HepG2 (cell line): ENCODE measurements around the gene APC2. TPM values are rescaled to one million over a fixed set of nuclear protein-coding genes. Genes with fewer than 3 reads are reported as not detected.

ENCODE experiments used
- AGO1 ChIP-seq: fragments of 200-400 bp; formaldehyde crosslinking; IDR thresholded peaks from 2 replicates; pipeline ENCODE4 v1.6.1; 2017; ENCODE audit warnings: mild to moderate bottlenecking, low read depth, low read length, moderate library complexity; ENCODE audit not compliant: poor library complexity, severe bottlenecking
- AKNA ChIP-seq: sonication (generic); formaldehyde crosslinking; IDR thresholded peaks from 2 replicates; pipeline ENCODE4 v1.4.0; 2020; ENCODE audit warnings: missing genetic modification reagents, borderline replicate concordance
- ATM ChIP-seq: fragments of 450-650 bp; IDR thresholded peaks from 2 replicates; pipeline ENCODE4 v1.7.1; 2017; ENCODE audit warnings: mild to moderate bottlenecking, borderline replicate concordance
- HMGA1 ChIP-seq: sonication (generic); formaldehyde crosslinking; conservative IDR thresholded peaks from 2 replicates; pipeline ENCODE4 v1.4.0; 2020; ENCODE audit warnings: missing genetic modification reagents
- HNRNPK ChIP-seq: fragments of 200-400 bp; formaldehyde crosslinking; IDR thresholded peaks from 2 replicates; pipeline ENCODE4 v1.6.1; 2018; ENCODE audit warnings: low read length, low read depth, moderate library complexity, mild to moderate bottlenecking; ENCODE audit not compliant: poor library complexity, severe bottlenecking
- IKZF1 ChIP-seq: fragments of 450-650 bp; IDR thresholded peaks from 2 replicates; pipeline ENCODE4 v1.7.1; 2016
- RBM39 ChIP-seq: fragments of 200-400 bp; formaldehyde crosslinking; IDR thresholded peaks from one replicate; pipeline ENCODE4 v1.6.1; 2018; ENCODE audit warnings: antibody characterized with exemption, mild to moderate bottlenecking, low read depth, low read length; ENCODE audit not compliant: poor library complexity, severe bottlenecking
- SIN3A ChIP-seq: IDR thresholded peaks from 2 replicates; pipeline ENCODE4 v1.6.1; 2011; ENCODE audit warnings: low read depth, mild to moderate bottlenecking, control low read depth, low read length, borderline replicate concordance
- SIX4 ChIP-seq: sonication (generic); formaldehyde crosslinking; IDR thresholded peaks from 2 replicates; pipeline ENCODE4 v1.4.0; 2020; ENCODE audit warnings: missing genetic modification reagents
- THAP11 ChIP-seq: IDR thresholded peaks from 2 replicates; pipeline ENCODE4 v1.6.1; 2016; ENCODE audit warnings: missing biosample characterization, missing genetic modification reagents
- ZBTB10 ChIP-seq: sonication (generic); formaldehyde crosslinking; IDR thresholded peaks from 2 replicates; pipeline ENCODE4 v1.4.0; 2020; ENCODE audit warnings: missing genetic modification reagents, borderline replicate concordance
- ZHX1 ChIP-seq: sonication (generic); formaldehyde crosslinking; IDR thresholded peaks from 2 replicates; pipeline ENCODE4 v1.8.1; 2022; ENCODE audit warnings: low read depth, mild to moderate bottlenecking, missing genetic modification reagents
- ZNF207 ChIP-seq: fragments of 450-650 bp; IDR thresholded peaks from 2 replicates; pipeline ENCODE4 v1.6.1; 2016; ENCODE audit warnings: antibody characterized with exemption, borderline replicate concordance
- ZNF34 ChIP-seq: sonication (generic); formaldehyde crosslinking; IDR thresholded peaks from 2 replicates; pipeline ENCODE4 v1.4.0; 2020; ENCODE audit warnings: mild to moderate bottlenecking, missing genetic modification reagents, borderline replicate concordance
- ZNF468 ChIP-seq: sonication (generic); formaldehyde crosslinking; IDR thresholded peaks from 2 replicates; pipeline ENCODE4 v1.8.0; 2022; ENCODE audit warnings: mild to moderate bottlenecking, moderate library complexity, missing genetic modification reagents
- ZNF562 ChIP-seq: sonication (generic); formaldehyde crosslinking; IDR thresholded peaks from 2 replicates; pipeline ENCODE4 v1.8.0; 2022; ENCODE audit warnings: missing genetic modification reagents, borderline replicate concordance
- ZNF790 ChIP-seq: sonication (generic); formaldehyde crosslinking; IDR thresholded peaks from 2 replicates; pipeline ENCODE4 v1.8.0; 2022; ENCODE audit warnings: missing genetic modification reagents, mild to moderate bottlenecking, borderline replicate concordance
- ZSCAN20 ChIP-seq: sonication (generic); formaldehyde crosslinking; IDR thresholded peaks from 2 replicates; pipeline ENCODE4 v1.4.0; 2020; ENCODE audit warnings: missing genetic modification reagents, mild to moderate bottlenecking, borderline replicate concordance
- polyA plus RNA-seq, 8 experiments: library from polyadenylated mRNA; depleted of rRNA in 3 of 8; stranded (reverse) in 7 of 8; unstranded in 1 of 8; fragments of >200 nt; fragmentation: Illumina TruSeq in 4 of 8; extraction: Trizol in 4 of 8; gene quantifications; 2 replicates each; pipeline versions ENCODE4 v1.2.1 to v1.2.3, GENCODE V29; 2011 to 2016; ENCODE audit warnings: low read depth in 4 of 8, missing spikeins in 1 of 8, mixed read lengths in 1 of 8; ENCODE audit not compliant: insufficient read depth in 1 of 8
- total RNA-seq, 5 experiments: library from RNA; depleted of rRNA; stranded (reverse); fragments of >200 nt; fragmentation: Illumina TruSeq; extraction: Trizol; gene quantifications; 2 replicates each; pipeline ENCODE4 v1.2.3, GENCODE V29; 2016; ENCODE audit warnings: low read depth in 1 of 5

APC2 gene
- total and polyA plus RNA-seq, 2 of the 13 experiments (the other 11 are each of a cell fraction or from before 2014, with no cell fraction given) = 0.08 to 0.22 TPM

GRCh38 chr19:1478934-1479707, 29.2 kb downstream of the APC2 start, which contains the start of gene C19orf25 (continued):
- TF ChIP-seq ZBTB10 (CRISPR knock-in tag) (no peak), HMGA1 (CRISPR knock-in tag) (no peak), ZSCAN20 (CRISPR knock-in tag) (no peak), HNRNPK (no peak), RBM39 (peak; percentile 82), AKNA (CRISPR knock-in tag) (no peak), ZNF207 (no peak), ZNF790 (CRISPR knock-in tag) (peak; percentile 28; the same call in 1 of the 2 replicates), ZNF562 (CRISPR knock-in tag) (no peak), ATM (no peak), SIX4 (CRISPR knock-in tag) (no peak), ZNF34 (CRISPR knock-in tag) (no peak), AGO1 (peak; percentile 60), ZHX1 (CRISPR knock-in tag) (0 out of 2 replicates have a peak, but pooled peaks have one; percentile 46), IKZF1 (no peak), ZNF468 (no peak), THAP11 (peak; percentile 88), SIN3A (0 out of 2 replicates have a peak, but pooled peaks have one; percentile 25)
